GM19463 (cell line): ENCODE data around the gene EFCAB14.
A peak's percentile ranks its signal among the peaks of the same experiment; 100 is the strongest.
"Not testable (repeated sequence)": the region's sequence is repeated elsewhere in the genome, so short reads cannot be mapped to it uniquely, and the experiment has no call there.

Experiments
- ATAC-seq: cut with Tn5 transposase; IDR thresholded peaks from one replicate; pipeline ENCODE4 v1.9.1; 2021; ENCODE audit warnings: mild to moderate bottlenecking, moderate library complexity; ENCODE audit not compliant: unreplicated experiment

Gene EFCAB14

GRCh38 chr1:46718727-46719622 is at the start of gene EFCAB14:
EFCAB14 (minus strand) TSS chr1:46719114; CDS start chr1:46718087, 1,027 bp downstream.
- ATAC-seq, result peak; percentile 98

GRCh38 chr1:46768445-46768844 is 49.5 kb upstream of the EFCAB14 start:
- no peak for ATAC-seq

GRCh38 chr1:46767649-46768282 is 48.9 kb upstream of the EFCAB14 start:
- no peak for ATAC-seq

GRCh38 chr1:46764402-46764801 is 45.5 kb upstream of the EFCAB14 start:
- ATAC-seq, result no peak

- ATAC-seq, result no peak
Measured at GRCh38 chr1:46761740-46762139, 42.8 kb upstream of the EFCAB14 start.

- no peak for ATAC-seq
Measured at GRCh38 chr1:46760558-46761166, 41.7 kb upstream of the EFCAB14 start.

GRCh38 chr1:46757956-46758528 is 39.1 kb upstream of the EFCAB14 start:
- ATAC-seq, result no peak

- ATAC-seq, result no peak
Measured at GRCh38 chr1:46757247-46757955, 38.5 kb upstream of the EFCAB14 start.

- ATAC-seq, result no peak
Measured at GRCh38 chr1:46755121-46755520, 36.2 kb upstream of the EFCAB14 start.

GRCh38 chr1:46754707-46755106 is 35.8 kb upstream of the EFCAB14 start:
- ATAC-seq, result not testable (repeated sequence)

- ATAC-seq, result no peak
Measured at GRCh38 chr1:46753985-46754384, 35.1 kb upstream of the EFCAB14 start.

- no peak for ATAC-seq
Measured at GRCh38 chr1:46749921-46750404, 31.0 kb upstream of the EFCAB14 start.

- ATAC-seq, result no peak
Measured at GRCh38 chr1:46749404-46749803, 30.5 kb upstream of the EFCAB14 start.

GRCh38 chr1:46747683-46748288 is 28.9 kb upstream of the EFCAB14 start:
- no peak for ATAC-seq

- ATAC-seq, result no peak
Measured at GRCh38 chr1:46742069-46742468, 23.2 kb upstream of the EFCAB14 start.

GRCh38 chr1:46735708-46736324 is 16.9 kb upstream of the EFCAB14 start:
- no peak for ATAC-seq

- not testable (repeated sequence) for ATAC-seq
Measured at GRCh38 chr1:46728327-46728873, 9.5 kb upstream of the EFCAB14 start.

- ATAC-seq, result no peak
Measured at GRCh38 chr1:46725736-46726108, 6.8 kb upstream of the EFCAB14 start.

GRCh38 chr1:46724991-46725735 is 6.2 kb upstream of the EFCAB14 start:
- peak; percentile 67 for ATAC-seq
